SK-N-SH (cell line): ENCODE measurements around the gene RPS17. TPM values are rescaled to one million over a fixed set of nuclear protein-coding genes. Genes with fewer than 3 reads are reported as not detected.

Experiments used
- CTCF ChIA-PET: fragments of 300-600, 350-600 bp; formaldehyde crosslinking; extraction: SDS; loops from one replicate; lab custom pipeline; 2021; lab: Yijun Ruan, JAX
- POLR2A ChIA-PET: fragments of 350-600 bp; sonication (Branson Sonifier 250); formaldehyde crosslinking; extraction: SDS; loops from one replicate; lab custom pipeline; 2020; ENCODE audit warnings: antibody characterized with exemption, inconsistent platforms; lab: Yijun Ruan, JAX
- DNase-seq: peaks from one replicate; pipeline ENCODE4 v3.0.0; 2012
- H2AFZ ChIP-seq: fragments of 200-600 bp; sonication (generic); 2 replicates; pipeline ENCODE4 v1.8.1; 2016; ENCODE audit warnings: antibody characterized with exemption, mild to moderate bottlenecking, low read depth
- H3F3A ChIP-seq: fragments of 200-600 bp; sonication (generic); replicated peaks from 2 replicates; pipeline ENCODE3; 2016; ENCODE audit warnings: antibody characterized with exemption, mild to moderate bottlenecking; ENCODE audit not compliant: insufficient read depth
- H3K27ac ChIP-seq, 2 experiments: fragments of 200-500 bp in 1 of 2; fragments of 200-600 bp in 1 of 2; sonication (Bioruptor generic) in 1 of 2; sonication (generic), shearing (Covaris generic) in 1 of 2; 2 replicates each; pipeline versions ENCODE4 v1.5.1 to v1.6.1; 2014 to 2016; ENCODE audit warnings: low read depth in 2 of 2, inconsistent platforms in 1 of 2, low read length in 1 of 2, mild to moderate bottlenecking in 1 of 2, mixed read lengths in 1 of 2
- H3K27me3 ChIP-seq: fragments of 200-600 bp; sonication (generic), shearing (Covaris generic); 2 replicates; pipeline ENCODE4 v1.6.1; 2016; ENCODE audit warnings: mixed run types; ENCODE audit not compliant: insufficient read depth
- H3K36me3 ChIP-seq, 2 experiments: fragments of 200-500 bp in 1 of 2; fragments of 200-600 bp in 1 of 2; sonication (Bioruptor generic) in 1 of 2; sonication (generic) in 1 of 2; replicated peaks in 1 of 2; 2 replicates each; pipeline versions ENCODE3 to v1.5.1; 2014 to 2016; ENCODE audit warnings: low read length in 1 of 2, mild to moderate bottlenecking in 1 of 2; ENCODE audit not compliant: insufficient read depth in 2 of 2, control insufficient read depth in 1 of 2
- H3K4me1 ChIP-seq, 2 experiments: fragments of 200-500 bp in 1 of 2; fragments of 200-600 bp in 1 of 2; sonication (Bioruptor generic) in 1 of 2; sonication (generic), shearing (Covaris generic) in 1 of 2; 2 replicates each; pipeline versions ENCODE4 v1.5.1 to v1.6.1; 2014 to 2016; ENCODE audit warnings: low read depth in 1 of 2, low read length in 1 of 2, mixed run types in 1 of 2; ENCODE audit not compliant: insufficient read depth in 2 of 2, control insufficient read depth in 1 of 2
- H3K4me2 ChIP-seq: fragments of 200-600 bp; sonication (generic), shearing (Covaris generic); 2 replicates; pipeline ENCODE4 v1.6.1; 2017; ENCODE audit warnings: mixed run types
- H3K4me3 ChIP-seq, 2 experiments: fragments of 200-500 bp in 1 of 2; fragments of 200-600 bp in 1 of 2; sonication (Bioruptor generic) in 1 of 2; sonication (generic), shearing (Covaris generic) in 1 of 2; 2 replicates each; pipeline versions ENCODE4 v1.5.1 to v1.8.1; 2014 to 2016; ENCODE audit warnings: low read depth in 2 of 2, inconsistent platforms in 1 of 2, low read length in 1 of 2, mild to moderate bottlenecking in 1 of 2, mixed read lengths in 1 of 2, moderate library complexity in 1 of 2
- H3K79me2 ChIP-seq: fragments of 200-600 bp; sonication (generic); 2 replicates; pipeline ENCODE4 v1.8.1; 2017; ENCODE audit warnings: mild to moderate bottlenecking; ENCODE audit not compliant: insufficient read depth
- H3K9ac ChIP-seq: fragments of 200-600 bp; sonication (generic); 2 replicates; pipeline ENCODE4 v1.6.1; 2017; ENCODE audit warnings: mixed run types
- H3K9me2 ChIP-seq: fragments of 200-600 bp; sonication (generic); 2 replicates; pipeline ENCODE4 v1.6.1; 2017; ENCODE audit warnings: mixed run types
- H3K9me3 ChIP-seq: fragments of 200-600 bp; sonication (generic); 2 replicates; pipeline ENCODE4 v1.6.1; 2017; ENCODE audit warnings: mixed run types, mild to moderate bottlenecking, moderate library complexity
- H4K20me1 ChIP-seq: fragments of 200-600 bp; sonication (generic); 2 replicates; pipeline ENCODE4 v1.6.1; 2017; ENCODE audit warnings: mild to moderate bottlenecking, mixed run types; ENCODE audit not compliant: insufficient read depth
- ELF1 ChIP-seq: IDR thresholded peaks from 2 replicates; pipeline ENCODE4 v1.4.0; 2012
- EZH2phosphoT487 ChIP-seq: fragments of 200-600 bp; sonication (generic); IDR thresholded peaks from 2 replicates; pipeline ENCODE4 v1.6.1; 2017; ENCODE audit warnings: low read depth, mixed run types, mild to moderate bottlenecking, antibody characterized with exemption, moderate library complexity, borderline replicate concordance
- PBX3 ChIP-seq: IDR thresholded peaks from 2 replicates; pipeline ENCODE4; 2012
- RXRA ChIP-seq: IDR thresholded peaks from 2 replicates; pipeline ENCODE4 v1.4.0; 2012; ENCODE audit warnings: low read depth, mild to moderate bottlenecking, borderline replicate concordance
- USF2 ChIP-seq: fragments of 150-350 bp; IDR thresholded peaks from 2 replicates; pipeline ENCODE4 v1.6.1; 2017; ENCODE audit warnings: antibody characterized with exemption, low read length, low read depth, borderline replicate concordance
- WGBS: methylation state at CpG from one replicate; pipeline ENCODE4 v1.1.6; 2017; ENCODE audit warnings: low lambda C conversion rate; 5-methylcytosine and 5-hydroxymethylcytosine counted together
- polyA plus RNA-seq, 3 experiments: library from polyadenylated mRNA; depleted of rRNA; stranded (reverse); fragments of >200 nt; gene quantifications; 2 replicates each; pipeline ENCODE4 v1.2.3, GENCODE V29; 2012
- TF ChIP-seq, protein P1 (sequence below): IDR thresholded peaks from 2 replicates; pipeline ENCODE4 v1.6.1; 2012; ENCODE audit warnings: mild to moderate bottlenecking, low read depth, low read length, moderate library complexity
- TF ChIP-seq, protein P2 (sequence below): fragments of 200-600 bp; sonication (generic); IDR thresholded peaks from 2 replicates; pipeline ENCODE4 v1.6.1; 2017; ENCODE audit warnings: antibody characterized with exemption, mild to moderate bottlenecking, moderate library complexity

RPS17 gene
- polyA plus RNA-seq, 1 of the 3 experiments (the other 2 are of a cell fraction) = 9,168 TPM

GRCh38 chr15:82570721-82571508, 30.7 kb upstream of the RPS17 start:
- no peaks in the 10 kb centered on the region for H4K20me1 ChIP-seq
- ChIA-PET CTCF (interaction anchor here (1.2 to 4.1 kb wide), 3 partner anchors 28 to 429 kb away, joined by 3 to 15 read pairs (median 7); partner anchors contain the start of gene RPS17), POLR2A (interaction anchor here (3.7 kb wide), 1 partner anchor 31 kb away, joined by 17 read pairs; the partner anchor contains the start of gene RPS17)
- no peaks in the 10 kb centered on the region for H3K79me2 ChIP-seq
- H3K4me2 ChIP-seq = peak overlapping the region; percentile 72
- H3K9me2 ChIP-seq = no peaks in the 10 kb centered on the region
- TF ChIP-seq PBX3 (no peak), USF2 (no peak), EZH2phosphoT487 (no peak), RXRA (no peak), ELF1 (no peak)
- TF ChIP-seq, protein P1, sequence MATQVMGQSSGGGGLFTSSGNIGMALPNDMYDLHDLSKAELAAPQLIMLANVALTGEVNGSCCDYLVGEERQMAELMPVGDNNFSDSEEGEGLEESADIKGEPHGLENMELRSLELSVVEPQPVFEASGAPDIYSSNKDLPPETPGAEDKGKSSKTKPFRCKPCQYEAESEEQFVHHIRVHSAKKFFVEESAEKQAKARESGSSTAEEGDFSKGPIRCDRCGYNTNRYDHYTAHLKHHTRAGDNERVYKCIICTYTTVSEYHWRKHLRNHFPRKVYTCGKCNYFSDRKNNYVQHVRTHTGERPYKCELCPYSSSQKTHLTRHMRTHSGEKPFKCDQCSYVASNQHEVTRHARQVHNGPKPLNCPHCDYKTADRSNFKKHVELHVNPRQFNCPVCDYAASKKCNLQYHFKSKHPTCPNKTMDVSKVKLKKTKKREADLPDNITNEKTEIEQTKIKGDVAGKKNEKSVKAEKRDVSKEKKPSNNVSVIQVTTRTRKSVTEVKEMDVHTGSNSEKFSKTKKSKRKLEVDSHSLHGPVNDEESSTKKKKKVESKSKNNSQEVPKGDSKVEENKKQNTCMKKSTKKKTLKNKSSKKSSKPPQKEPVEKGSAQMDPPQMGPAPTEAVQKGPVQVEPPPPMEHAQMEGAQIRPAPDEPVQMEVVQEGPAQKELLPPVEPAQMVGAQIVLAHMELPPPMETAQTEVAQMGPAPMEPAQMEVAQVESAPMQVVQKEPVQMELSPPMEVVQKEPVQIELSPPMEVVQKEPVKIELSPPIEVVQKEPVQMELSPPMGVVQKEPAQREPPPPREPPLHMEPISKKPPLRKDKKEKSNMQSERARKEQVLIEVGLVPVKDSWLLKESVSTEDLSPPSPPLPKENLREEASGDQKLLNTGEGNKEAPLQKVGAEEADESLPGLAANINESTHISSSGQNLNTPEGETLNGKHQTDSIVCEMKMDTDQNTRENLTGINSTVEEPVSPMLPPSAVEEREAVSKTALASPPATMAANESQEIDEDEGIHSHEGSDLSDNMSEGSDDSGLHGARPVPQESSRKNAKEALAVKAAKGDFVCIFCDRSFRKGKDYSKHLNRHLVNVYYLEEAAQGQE = no peak
- TF ChIP-seq, protein P2, sequence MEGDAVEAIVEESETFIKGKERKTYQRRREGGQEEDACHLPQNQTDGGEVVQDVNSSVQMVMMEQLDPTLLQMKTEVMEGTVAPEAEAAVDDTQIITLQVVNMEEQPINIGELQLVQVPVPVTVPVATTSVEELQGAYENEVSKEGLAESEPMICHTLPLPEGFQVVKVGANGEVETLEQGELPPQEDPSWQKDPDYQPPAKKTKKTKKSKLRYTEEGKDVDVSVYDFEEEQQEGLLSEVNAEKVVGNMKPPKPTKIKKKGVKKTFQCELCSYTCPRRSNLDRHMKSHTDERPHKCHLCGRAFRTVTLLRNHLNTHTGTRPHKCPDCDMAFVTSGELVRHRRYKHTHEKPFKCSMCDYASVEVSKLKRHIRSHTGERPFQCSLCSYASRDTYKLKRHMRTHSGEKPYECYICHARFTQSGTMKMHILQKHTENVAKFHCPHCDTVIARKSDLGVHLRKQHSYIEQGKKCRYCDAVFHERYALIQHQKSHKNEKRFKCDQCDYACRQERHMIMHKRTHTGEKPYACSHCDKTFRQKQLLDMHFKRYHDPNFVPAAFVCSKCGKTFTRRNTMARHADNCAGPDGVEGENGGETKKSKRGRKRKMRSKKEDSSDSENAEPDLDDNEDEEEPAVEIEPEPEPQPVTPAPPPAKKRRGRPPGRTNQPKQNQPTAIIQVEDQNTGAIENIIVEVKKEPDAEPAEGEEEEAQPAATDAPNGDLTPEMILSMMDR = no peak
- peak overlapping the region; percentile 41 to 47 for H3K4me3 ChIP-seq
- H3K9ac ChIP-seq = peak overlapping the region; percentile 50; the same call in 1 of the 2 replicates
- no peaks in the 10 kb centered on the region for H3K9me3 ChIP-seq
- H3K27ac ChIP-seq = peak overlapping the region; percentile 10 to 56; a peak in 2 of 4 replicates
- WGBS = 67% methylated on average over 7 of the region's 7 CpGs
- H2AFZ ChIP-seq = peak overlapping the region; percentile 89
- H3K27me3 ChIP-seq = no peaks in the 10 kb centered on the region
- H3K36me3 ChIP-seq = no peaks in the 10 kb centered on the region
- no peaks in the 10 kb centered on the region for H3F3A ChIP-seq
- DNase-seq = peak; percentile 42
- H3K4me1 ChIP-seq = peaks cover 9 to 21% of the 10 kb centered on the region in 2 experiments; a peak in 2 of 4 replicates
